ENCODE data around the gene CTAGE4.
"Not testable (repeated sequence)": the region's sequence is repeated elsewhere in the genome, so short reads cannot be mapped to it uniquely, and the experiment has no call there.

Gene CTAGE4

DNA sequence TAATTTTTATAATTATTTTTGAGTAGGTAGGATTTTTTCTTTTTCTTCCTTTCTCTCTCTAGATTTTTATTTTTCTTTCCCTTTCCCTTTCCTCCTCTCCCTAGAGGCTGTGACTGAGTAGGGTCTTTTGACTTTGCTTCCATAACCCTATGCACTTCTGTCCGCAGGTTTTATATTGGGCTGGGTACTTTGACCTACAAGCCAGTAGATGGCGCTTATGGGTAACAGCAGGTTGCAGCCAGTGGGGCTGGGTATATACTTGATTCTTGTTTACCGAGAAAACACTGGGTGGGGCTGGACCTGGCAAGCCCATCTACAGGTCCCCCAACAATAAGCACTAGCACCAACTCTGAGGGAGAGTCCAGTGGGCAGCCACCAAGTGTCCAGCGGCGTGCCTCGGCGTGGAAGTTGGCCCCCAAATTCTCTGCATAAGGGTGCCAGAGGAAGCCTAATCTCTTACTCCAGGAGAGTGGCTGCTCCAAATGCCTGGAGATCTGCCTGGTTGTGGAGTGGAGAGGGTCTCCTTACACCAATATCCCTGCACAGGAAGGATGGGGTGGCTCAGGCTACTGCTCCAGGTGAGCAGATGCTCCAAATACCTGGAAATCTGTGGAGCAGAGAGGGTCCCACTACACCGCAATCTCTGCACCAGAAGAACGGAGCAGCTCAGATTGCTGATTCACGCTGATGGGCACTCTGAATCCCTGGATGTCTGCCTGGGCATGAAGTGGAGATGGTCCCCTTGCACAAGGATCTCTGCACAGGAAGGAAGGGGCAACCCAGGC lies 4.7 kb upstream of the CTAGE4 start:
- not testable (repeated sequence) for H3K4me1 ChIP-seq (ENCODE audit: control insufficient read depth, insufficient read depth, low read length, unreplicated experiment); H3K4me3 ChIP-seq (ENCODE audit: low read depth, low read length); H3K79me2 ChIP-seq (ENCODE audit: control insufficient read depth, insufficient read depth, low read length, unreplicated experiment); H2AFZ ChIP-seq (ENCODE audit: low read length, unreplicated experiment); H3K27ac ChIP-seq (ENCODE audit: low read depth, low read length); H3K36me3 ChIP-seq (ENCODE audit: insufficient read depth, low read length); H3K27me3 ChIP-seq (ENCODE audit: insufficient read depth, low read length)

DNA sequence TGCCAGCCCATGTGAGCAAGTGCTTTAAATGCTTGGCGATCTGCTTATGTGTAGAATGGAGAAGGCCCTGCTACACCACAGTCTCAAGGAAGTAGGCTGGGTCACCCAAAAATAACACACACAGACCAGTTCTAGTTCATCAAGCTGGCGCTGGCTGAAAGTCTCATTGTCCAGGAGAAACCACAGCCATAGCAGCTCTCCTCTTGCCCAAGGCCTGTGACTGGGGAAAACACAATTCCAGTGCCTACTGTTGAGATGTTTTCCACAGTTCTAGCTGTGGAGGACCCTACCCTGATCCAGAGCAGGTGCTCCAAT lies 4.1 kb upstream of the CTAGE4 start:
- not testable (repeated sequence) for H3K4me1 ChIP-seq (ENCODE audit: control insufficient read depth, insufficient read depth, low read length, unreplicated experiment); H3K27ac ChIP-seq (ENCODE audit: low read depth, low read length); H3K4me3 ChIP-seq (ENCODE audit: low read depth, low read length); H3K36me3 ChIP-seq (ENCODE audit: insufficient read depth, low read length); H3K27me3 ChIP-seq (ENCODE audit: insufficient read depth, low read length); H2AFZ ChIP-seq (ENCODE audit: low read length, unreplicated experiment); H3K79me2 ChIP-seq (ENCODE audit: control insufficient read depth, insufficient read depth, low read length, unreplicated experiment)

DNA sequence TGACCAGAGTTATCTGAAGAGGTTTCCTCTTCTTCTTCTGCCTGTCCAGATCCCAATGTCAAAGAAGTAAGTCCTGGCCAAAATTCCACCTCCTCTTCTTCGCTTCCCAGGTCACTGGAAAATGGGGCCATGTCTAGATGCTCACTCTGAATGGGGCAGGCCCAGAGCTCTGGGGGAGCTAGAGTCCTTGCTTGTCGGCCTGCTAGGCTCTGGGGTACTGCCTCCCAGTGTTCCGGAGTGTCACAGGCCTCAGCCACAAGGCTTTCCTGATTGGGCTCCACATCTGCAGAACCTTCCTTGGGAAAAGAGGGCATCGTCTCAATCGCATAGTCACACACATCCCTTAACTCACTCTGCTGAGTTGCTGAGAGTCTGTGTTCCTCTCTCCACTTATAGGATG lies 4.6 kb downstream of the CTAGE4 start:
- not testable (repeated sequence) for H3K36me3 ChIP-seq (ENCODE audit: insufficient read depth, low read length); H3K27me3 ChIP-seq (ENCODE audit: insufficient read depth, low read length); H2AFZ ChIP-seq (ENCODE audit: low read length, unreplicated experiment); H3K27ac ChIP-seq (ENCODE audit: low read depth, low read length); H3K4me1 ChIP-seq (ENCODE audit: control insufficient read depth, insufficient read depth, low read length, unreplicated experiment); H3K79me2 ChIP-seq (ENCODE audit: control insufficient read depth, insufficient read depth, low read length, unreplicated experiment); H3K4me3 ChIP-seq (ENCODE audit: low read depth, low read length)

DNA sequence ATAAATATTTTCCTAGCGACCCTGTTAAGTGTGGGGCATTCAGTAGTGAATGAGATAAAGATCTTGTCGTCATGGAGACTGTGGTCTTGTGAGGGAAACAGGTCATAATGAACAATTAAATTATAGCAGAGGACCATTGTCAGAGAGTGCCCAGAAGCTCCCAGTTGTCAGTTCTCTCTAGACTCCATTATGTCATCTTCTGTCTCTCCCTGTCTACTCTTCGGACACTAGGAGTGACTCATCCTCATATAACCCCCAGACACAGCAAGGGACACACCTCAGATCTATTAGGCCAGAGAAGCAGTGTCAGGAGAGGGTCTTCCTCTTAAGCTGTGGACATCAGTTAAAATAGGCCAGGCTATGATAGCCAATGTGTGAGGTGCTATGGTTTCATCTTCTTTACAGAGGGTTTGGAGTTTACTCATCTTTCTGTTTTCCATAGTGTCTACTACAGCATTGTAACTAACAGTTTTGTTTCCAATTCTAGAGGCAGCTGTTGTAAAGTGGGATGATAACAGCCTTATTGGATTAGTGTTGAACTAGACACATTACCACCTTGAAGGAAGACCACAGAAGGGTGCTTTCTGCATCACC lies 5.4 kb downstream of the CTAGE4 start:
- not testable (repeated sequence) for H3K36me3 ChIP-seq (ENCODE audit: insufficient read depth, low read length); H3K27ac ChIP-seq (ENCODE audit: low read depth, low read length); H3K79me2 ChIP-seq (ENCODE audit: control insufficient read depth, insufficient read depth, low read length, unreplicated experiment); H3K4me3 ChIP-seq (ENCODE audit: low read depth, low read length); H2AFZ ChIP-seq (ENCODE audit: low read length, unreplicated experiment); H3K4me1 ChIP-seq (ENCODE audit: control insufficient read depth, insufficient read depth, low read length, unreplicated experiment); H3K27me3 ChIP-seq (ENCODE audit: insufficient read depth, low read length)

DNA sequence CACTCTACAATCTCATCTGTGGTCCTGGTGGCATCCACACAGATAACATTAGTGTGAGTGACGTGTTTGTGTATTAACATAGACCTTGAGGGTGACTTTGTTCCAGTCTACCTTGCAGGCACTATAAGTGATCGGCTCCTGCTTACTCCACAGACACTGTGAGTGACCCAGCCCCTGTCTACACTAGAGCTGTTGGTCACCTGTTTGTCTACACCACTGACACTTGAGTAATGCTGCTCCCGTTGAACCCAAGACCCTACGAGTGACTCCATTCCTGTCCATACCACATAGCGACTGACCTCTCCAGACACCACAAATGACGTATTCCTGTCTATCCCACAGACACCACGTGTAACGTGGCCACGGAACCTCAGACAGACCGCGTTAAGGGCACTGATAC lies 10.5 kb downstream of the CTAGE4 start:
- H3K4me1 ChIP-seq (ENCODE audit: control insufficient read depth, insufficient read depth, low read length, unreplicated experiment); H3K4me3 ChIP-seq (ENCODE audit: low read depth, low read length); H3K36me3 ChIP-seq (ENCODE audit: insufficient read depth, low read length); H3K27ac ChIP-seq (ENCODE audit: low read depth, low read length); H3K79me2 ChIP-seq (ENCODE audit: control insufficient read depth, insufficient read depth, low read length, unreplicated experiment); H3K27me3 ChIP-seq (ENCODE audit: insufficient read depth, low read length); H2AFZ ChIP-seq (ENCODE audit: low read length, unreplicated experiment): not testable (repeated sequence)

DNA sequence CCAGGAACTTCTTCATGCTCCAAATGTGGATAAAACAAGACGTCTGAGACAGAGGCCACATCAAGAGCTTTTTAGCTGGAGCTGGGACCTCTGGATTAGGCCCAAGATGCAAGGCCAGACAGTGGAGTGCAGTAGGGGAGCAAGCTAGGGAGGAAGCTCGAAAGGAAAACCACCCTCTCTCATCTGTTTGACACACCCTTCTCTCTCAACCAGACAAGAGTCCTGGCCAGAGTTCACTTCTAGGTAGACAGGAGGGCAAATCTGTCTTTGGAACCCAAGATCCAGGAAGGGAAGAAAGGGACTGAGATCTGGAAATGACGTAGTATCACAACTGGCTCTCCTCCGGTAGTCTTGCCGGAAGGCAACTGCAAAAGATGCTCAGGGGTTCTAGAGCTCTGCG lies 11.2 kb downstream of the CTAGE4 start:
- H3K27ac ChIP-seq (ENCODE audit: low read depth, low read length); H3K79me2 ChIP-seq (ENCODE audit: control insufficient read depth, insufficient read depth, low read length, unreplicated experiment); H3K4me3 ChIP-seq (ENCODE audit: low read depth, low read length); H3K27me3 ChIP-seq (ENCODE audit: insufficient read depth, low read length); H3K36me3 ChIP-seq (ENCODE audit: insufficient read depth, low read length); H2AFZ ChIP-seq (ENCODE audit: low read length, unreplicated experiment); H3K4me1 ChIP-seq (ENCODE audit: control insufficient read depth, insufficient read depth, low read length, unreplicated experiment): not testable (repeated sequence)

GRCh38 chr7:144195212-144195872 lies 12.1 kb downstream of the CTAGE4 start, which contains the start of gene ARHGEF35:
Gene ARHGEF35 (minus strand): TSS chr7:144195833. CDS start chr7:144188383, 7,450 bp downstream.
- H3K27ac ChIP-seq (ENCODE audit: low read depth, low read length); H3K27me3 ChIP-seq (ENCODE audit: insufficient read depth, low read length); H2AFZ ChIP-seq (ENCODE audit: low read length, unreplicated experiment); H3K79me2 ChIP-seq (ENCODE audit: control insufficient read depth, insufficient read depth, low read length, unreplicated experiment); H3K4me1 ChIP-seq (ENCODE audit: control insufficient read depth, insufficient read depth, low read length, unreplicated experiment); H3K36me3 ChIP-seq (ENCODE audit: insufficient read depth, low read length); H3K4me3 ChIP-seq (ENCODE audit: low read depth, low read length): not testable (repeated sequence)

GRCh38 chr7:144198934-144199333 lies 15.7 kb downstream of the CTAGE4 start:
- not testable (repeated sequence) for H3K27ac ChIP-seq (ENCODE audit: low read depth, low read length); H3K36me3 ChIP-seq (ENCODE audit: insufficient read depth, low read length); H3K27me3 ChIP-seq (ENCODE audit: insufficient read depth, low read length); H2AFZ ChIP-seq (ENCODE audit: low read length, unreplicated experiment); H3K4me3 ChIP-seq (ENCODE audit: low read depth, low read length); H3K79me2 ChIP-seq (ENCODE audit: control insufficient read depth, insufficient read depth, low read length, unreplicated experiment); H3K4me1 ChIP-seq (ENCODE audit: control insufficient read depth, insufficient read depth, low read length, unreplicated experiment)

- not testable (repeated sequence) for H3K36me3 ChIP-seq (ENCODE audit: insufficient read depth, low read length); H3K79me2 ChIP-seq (ENCODE audit: control insufficient read depth, insufficient read depth, low read length, unreplicated experiment); H3K4me1 ChIP-seq (ENCODE audit: control insufficient read depth, insufficient read depth, low read length, unreplicated experiment); H3K27me3 ChIP-seq (ENCODE audit: insufficient read depth, low read length); H3K4me3 ChIP-seq (ENCODE audit: low read depth, low read length); H3K27ac ChIP-seq (ENCODE audit: low read depth, low read length); H2AFZ ChIP-seq (ENCODE audit: low read length, unreplicated experiment)
Measured at GRCh38 chr7:144201978-144202377, 18.7 kb downstream of the CTAGE4 start.

- not testable (repeated sequence) for H2AFZ ChIP-seq (ENCODE audit: low read length, unreplicated experiment); H3K79me2 ChIP-seq (ENCODE audit: control insufficient read depth, insufficient read depth, low read length, unreplicated experiment); H3K27ac ChIP-seq (ENCODE audit: low read depth, low read length); H3K4me3 ChIP-seq (ENCODE audit: low read depth, low read length); H3K4me1 ChIP-seq (ENCODE audit: control insufficient read depth, insufficient read depth, low read length, unreplicated experiment); H3K27me3 ChIP-seq (ENCODE audit: insufficient read depth, low read length); H3K36me3 ChIP-seq (ENCODE audit: insufficient read depth, low read length)
Measured at GRCh38 chr7:144203086-144203485, 19.8 kb downstream of the CTAGE4 start.

- H3K79me2 ChIP-seq (ENCODE audit: control insufficient read depth, insufficient read depth, low read length, unreplicated experiment); H3K4me1 ChIP-seq (ENCODE audit: control insufficient read depth, insufficient read depth, low read length, unreplicated experiment); H3K27me3 ChIP-seq (ENCODE audit: insufficient read depth, low read length); H2AFZ ChIP-seq (ENCODE audit: low read length, unreplicated experiment); H3K36me3 ChIP-seq (ENCODE audit: insufficient read depth, low read length); H3K4me3 ChIP-seq (ENCODE audit: low read depth, low read length); H3K27ac ChIP-seq (ENCODE audit: low read depth, low read length): not testable (repeated sequence)
Measured at GRCh38 chr7:144205306-144205705, 22.0 kb downstream of the CTAGE4 start.

Data from ACC112 (cell line).